GM19395 (cell line): ENCODE measurements around the gene HFE.
"Not testable (repeated sequence)": the region's sequence is repeated elsewhere in the genome, so short reads cannot be mapped to it uniquely, and the experiment has no call there.

Experiments used
- ATAC-seq: cut with Tn5 transposase; IDR thresholded peaks from one replicate; pipeline ENCODE4 v1.9.1; 2021; ENCODE audit warnings: mild to moderate bottlenecking, moderate library complexity; ENCODE audit not compliant: unreplicated experiment

HFE gene

GRCh38 chr6:26105842-26106241 lies 18.6 kb downstream of the HFE start:
- ATAC-seq = no peak

GRCh38 chr6:26107935-26108334 lies 20.7 kb downstream of the HFE start:
- no peak for ATAC-seq

- ATAC-seq = no peak
Observed at GRCh38 chr6:26109772-26110171, 22.5 kb downstream of the HFE start.

GRCh38 chr6:26113570-26113969 lies 26.3 kb downstream of the HFE start:
- no peak for ATAC-seq

- ATAC-seq = no peak
Observed at GRCh38 chr6:26115226-26115625, 28.0 kb downstream of the HFE start.

GRCh38 chr6:26116267-26116666 lies 29.0 kb downstream of the HFE start:
- no peak for ATAC-seq

GRCh38 chr6:26118999-26119398 lies 31.8 kb downstream of the HFE start:
- ATAC-seq = no peak

GRCh38 chr6:26120115-26120514 lies 32.9 kb downstream of the HFE start:
- ATAC-seq = not testable (repeated sequence)

- no peak for ATAC-seq
Observed at GRCh38 chr6:26120807-26121140, 33.5 kb downstream of the HFE start.

- no peak for ATAC-seq
Observed at GRCh38 chr6:26121141-26122004, 34.1 kb downstream of the HFE start.

- no peak for ATAC-seq
Observed at GRCh38 chr6:26122005-26122388, 34.8 kb downstream of the HFE start.

GRCh38 chr6:26122402-26122792 lies 35.2 kb downstream of the HFE start:
- ATAC-seq = no peak

GRCh38 chr6:26122793-26123674 lies 35.8 kb downstream of the HFE start:
- peak; percentile 55 for ATAC-seq

- no peak for ATAC-seq
Observed at GRCh38 chr6:26123675-26123946, 36.4 kb downstream of the HFE start.

- peak; percentile 74 for ATAC-seq
Observed at GRCh38 chr6:26123947-26124780, 36.9 kb downstream of the HFE start.

GRCh38 chr6:26124781-26125685 lies 37.8 kb downstream of the HFE start:
- no peak for ATAC-seq

GRCh38 chr6:26126394-26127235 lies 39.4 kb downstream of the HFE start:
- no peak for ATAC-seq

- ATAC-seq = no peak
Observed at GRCh38 chr6:26128013-26128771, 41.0 kb downstream of the HFE start.

- ATAC-seq = no peak
Observed at GRCh38 chr6:26129656-26130055, 42.4 kb downstream of the HFE start.
